DOHH2 (cell line): Measurements from ENCODE around the gene RALGAPB.

Source experiments
- CTCF ChIP-seq: fragments of 200-600 bp; sonication (generic); IDR thresholded peaks from one replicate; pipeline ENCODE4 v1.5.1; 2014; ENCODE audit warnings: antibody characterized with exemption, mild to moderate bottlenecking, low read depth, low read length; ENCODE audit not compliant: poor library complexity, severe bottlenecking
- EZH2phosphoT487 ChIP-seq: fragments of 200-600 bp; sonication (generic); IDR thresholded peaks from 2 replicates; pipeline ENCODE4 v1.6.1; 2017; ENCODE audit warnings: borderline replicate concordance, mild to moderate bottlenecking, antibody characterized with exemption, low read length, moderate library complexity, mixed read lengths

- TF ChIP-seq CTCF: no peak
- TF ChIP-seq EZH2phosphoT487: no peak
Observed at GRCh38 chr20:38608188-38608587, 135.5 kb downstream of the RALGAPB start.
